ENCODE results near the gene HDAC1. TPM values are rescaled to one million over a fixed set of nuclear protein-coding genes. Genes with fewer than 3 reads are reported as not detected.

HDAC1 gene
- total and polyA plus RNA-seq, 2 of the 8 experiments (the other 6 are each of a cell fraction or from before 2014, with no cell fraction given), result 111 to 125 TPM

DNA sequence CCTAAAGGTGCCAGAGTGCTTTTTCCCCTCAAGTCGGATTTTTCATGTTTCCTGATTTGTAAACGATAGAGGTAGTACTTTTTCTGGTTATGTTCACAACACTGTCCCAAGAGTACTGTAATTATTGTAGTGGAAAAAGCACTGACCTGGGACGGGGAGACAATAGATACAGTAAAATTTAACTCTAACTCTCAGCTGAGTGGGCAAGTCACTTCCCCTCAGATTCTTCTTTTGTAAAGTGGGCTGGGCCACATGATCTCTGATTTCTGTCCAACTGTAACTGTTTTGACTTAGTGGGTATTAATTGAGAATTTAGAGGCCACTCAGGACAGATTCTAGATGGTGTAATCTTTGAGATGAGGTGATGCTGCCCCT, 25.0 kb downstream of the HDAC1 start:
- Histone ChIP-seq H2AK5ac (ENCODE audit: low read depth, low read length) (no peak overlapping the region), H4K8ac (ENCODE audit: extremely low read depth, insufficient read depth, low read length) (no peak overlapping the region), H3K23ac (ENCODE audit: insufficient read length) (no peak overlapping the region), H3K4me2 (ENCODE audit: insufficient read depth in 1 of 2, low read depth in 2 of 2, low read length in 2 of 2) (no peak overlapping the region), H3K14ac (ENCODE audit: insufficient read length) (no peak overlapping the region), H4K91ac (replicated peaks; ENCODE audit: insufficient read length, low read length) (no peak overlapping the region), H3K9ac (replicated peaks in 1 of 4; ENCODE audit: extremely low read depth in 1 of 4, low read depth in 3 of 4, low read length in 3 of 4) (no peak overlapping the region), H3K9me3 (ENCODE audit: insufficient read depth in 2 of 2, low read depth in 1 of 2, low read length in 1 of 2) (no peaks in the 10 kb centered on the region), H4K5ac (ENCODE audit: insufficient read length, low read depth, low read length) (no peak overlapping the region), H3K18ac (ENCODE audit: extremely low read depth, low read length) (no peak overlapping the region), H3K4me3 (ENCODE audit: extremely low read depth in 1 of 4, insufficient read depth in 2 of 4, low read depth in 3 of 4, low read length in 4 of 4) (no peak overlapping the region), H2BK15ac (ENCODE audit: low read length) (no peak overlapping the region), H3K27ac (ENCODE audit: low read depth, low read length) (no peak overlapping the region), H3K79me2 (ENCODE audit: control insufficient read depth in 1 of 2, insufficient read depth in 2 of 2, low read length in 2 of 2) (peaks cover 0 to 9% of the 10 kb centered on the region in 2 experiments; a peak in 2 of 4 replicates), H2BK20ac (ENCODE audit: low read length) (no peak overlapping the region), H3K56ac (replicated peaks; ENCODE audit: insufficient read length, low read depth, low read length) (no peak overlapping the region), H2AFZ (ENCODE audit: low read length) (no peak overlapping the region), H2BK12ac (ENCODE audit: low read depth, low read length) (no peak overlapping the region), H2BK120ac (replicated peaks; ENCODE audit: low read depth, low read length) (no peak overlapping the region), H3K23me2 (ENCODE audit: low read depth, low read length) (no peaks in the 10 kb centered on the region), H3K4ac (replicated peaks; ENCODE audit: insufficient read length, low read depth, low read length) (no peak overlapping the region), H3K27me3 (replicated peaks in 1 of 4; ENCODE audit: control insufficient read depth in 3 of 4, extremely low read depth in 1 of 4, insufficient read depth in 3 of 4, low read length in 3 of 4) (no peaks in the 10 kb centered on the region), H4K20me1 (replicated peaks in 1 of 2; ENCODE audit: control insufficient read depth in 1 of 2, insufficient read depth in 2 of 2, low read length in 2 of 2) (peaks cover 0 to 5% of the 10 kb centered on the region in 2 experiments), H3K4me1 (replicated peaks in 1 of 4; ENCODE audit: control insufficient read depth in 3 of 4, insufficient read depth in 4 of 4, low read length in 3 of 4) (no peaks in the 10 kb centered on the region), H2BK5ac (ENCODE audit: low read depth, low read length) (no peak overlapping the region), H3K36me3 (ENCODE audit: control insufficient read depth in 2 of 4, insufficient read depth in 4 of 4, low read length in 3 of 4) (peaks cover 0 to 20% (median 10%) of the 10 kb centered on the region in 4 experiments; a peak in 4 of 8 replicates), H3K79me1 (ENCODE audit: low read depth, low read length) (peaks cover 3% of the 10 kb centered on the region; the same call in 1 of the 2 replicates)
- FAIRE-seq, result no peak
- ChIA-PET CTCF (ENCODE audit: partially characterized antibody) (interaction anchor here (0.7 to 6.7 kb wide), 24 partner anchors 10 to 789 kb away, joined by 3 to 57 read pairs (median 4); partner anchors contain the start of genes FAM167B and LCK), POLR2A (ENCODE audit: partially characterized antibody) (interaction anchor here (0.6 to 3.5 kb wide), 13 partner anchors 14 to 180 kb away, joined by 3 to 14 read pairs (median 4); partner anchors contain the start of genes MARCKSL1 and TXLNA)
- 90% methylated on average over 3 of the region's 3 CpGs; no CpG with 5 or more reads in 1 of the 2 experiments for WGBS, 2 experiments (ENCODE audit: extremely low coverage in 1 of 2, insufficient coverage in 1 of 2, insufficient read length in 1 of 2, insufficient replicate concordance in 2 of 2, low coverage in 1 of 2, low lambda C conversion rate in 2 of 2, missing lambda C conversion rate in 1 of 2)
- no peak for DNase-seq (ENCODE audit: low read depth in 1 of 2, low spot score in 2 of 2)
- TF ChIP-seq PHF8 (conservative IDR thresholded peaks at IDR 0.05; ENCODE audit: low read depth, low read length) (no peak), SP2 (IDR thresholded peaks at IDR 0.05; ENCODE audit: low read length) (no peak), SIN3A (conservative IDR thresholded peaks at IDR 0.05 in 1 of 2, IDR thresholded peaks at IDR 0.05 in 1 of 2; ENCODE audit: low read depth in 1 of 2, low read length in 2 of 2) (no peak), CTBP2 (IDR thresholded peaks at IDR 0.05; ENCODE audit: borderline replicate concordance, insufficient read depth, insufficient read length, low read length) (no peak), CBX8 (IDR thresholded peaks at IDR 0.05; ENCODE audit: borderline replicate concordance, low read depth, low read length) (no peak), TAF7 (optimal IDR thresholded peaks at IDR 0.05; ENCODE audit: borderline replicate concordance, low read depth, low read length) (no peak), HDAC6 (IDR thresholded peaks at IDR 0.05; ENCODE audit: low read depth, low read length) (no peak), RBBP5 (IDR thresholded peaks at IDR 0.05; ENCODE audit: borderline replicate concordance, low read depth, low read length) (no peak), ZNF274 (IDR thresholded peaks at IDR 0.05; ENCODE audit: borderline replicate concordance, extremely low read depth, low read length) (no peak)
- TF ChIP-seq, protein P1, sequence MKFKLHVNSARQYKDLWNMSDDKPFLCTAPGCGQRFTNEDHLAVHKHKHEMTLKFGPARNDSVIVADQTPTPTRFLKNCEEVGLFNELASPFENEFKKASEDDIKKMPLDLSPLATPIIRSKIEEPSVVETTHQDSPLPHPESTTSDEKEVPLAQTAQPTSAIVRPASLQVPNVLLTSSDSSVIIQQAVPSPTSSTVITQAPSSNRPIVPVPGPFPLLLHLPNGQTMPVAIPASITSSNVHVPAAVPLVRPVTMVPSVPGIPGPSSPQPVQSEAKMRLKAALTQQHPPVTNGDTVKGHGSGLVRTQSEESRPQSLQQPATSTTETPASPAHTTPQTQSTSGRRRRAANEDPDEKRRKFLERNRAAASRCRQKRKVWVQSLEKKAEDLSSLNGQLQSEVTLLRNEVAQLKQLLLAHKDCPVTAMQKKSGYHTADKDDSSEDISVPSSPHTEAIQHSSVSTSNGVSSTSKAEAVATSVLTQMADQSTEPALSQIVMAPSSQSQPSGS (IDR thresholded peaks at IDR 0.05; ENCODE audit: low read length), result no peak
- TF ChIP-seq, protein P2, sequence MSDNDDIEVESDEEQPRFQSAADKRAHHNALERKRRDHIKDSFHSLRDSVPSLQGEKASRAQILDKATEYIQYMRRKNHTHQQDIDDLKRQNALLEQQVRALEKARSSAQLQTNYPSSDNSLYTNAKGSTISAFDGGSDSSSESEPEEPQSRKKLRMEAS (IDR thresholded peaks at IDR 0.05), result no peak
